IMR-90 (cell line): ENCODE data around the gene ZNF273. TPM values are rescaled to one million over a fixed set of nuclear protein-coding genes. Genes with fewer than 3 reads are reported as not detected.

ENCODE experiments used
- ATAC-seq: fragments of 200-7000 bp; cut with Tn5 transposase; 2 replicates; pipeline ENCODE4 v1.9.1; 2020; ENCODE audit warnings: low read depth, mild to moderate bottlenecking, moderate library complexity
- BruUV-seq: library from RNA; stranded (reverse); fragments of 400-500 nt; replicated peaks from 2 replicates; lab custom pipeline; 2021; lab: Mats Ljungman, UMichigan
- CTCF ChIA-PET: fragments of 300-600 bp; formaldehyde crosslinking; extraction: SDS; loops from one replicate; lab custom pipeline; 2021; ENCODE audit warnings: antibody characterized with exemption; lab: Yijun Ruan, JAX
- POLR2A ChIA-PET: fragments of 300-600 bp; sonication (Branson Sonifier 250); formaldehyde crosslinking; loops from one replicate; lab custom pipeline; 2022; ENCODE audit warnings: antibody characterized with exemption; ENCODE audit not compliant: unreplicated experiment; lab: Charles Lee
- DNase-seq: peaks from one replicate; pipeline ENCODE4 v3.0.0; 2013
- H2AFZ ChIP-seq: replicated peaks from 2 replicates; pipeline ENCODE3; 2013; ENCODE audit warnings: low read length, mild to moderate bottlenecking; ENCODE audit not compliant: poor library complexity
- H2AK5ac ChIP-seq: 2 replicates; pipeline ENCODE4 v1.6.1; 2013; ENCODE audit warnings: low read depth, low read length, inconsistent platforms
- H2AK9ac ChIP-seq: replicated peaks from 2 replicates; pipeline ENCODE3; 2013; ENCODE audit warnings: mild to moderate bottlenecking, low read depth, low read length, moderate library complexity; ENCODE audit not compliant: poor library complexity
- H2BK120ac ChIP-seq: 2 replicates; pipeline ENCODE4 v1.6.1; 2013; ENCODE audit warnings: low read depth, low read length, inconsistent platforms
- H2BK15ac ChIP-seq: 3 replicates; pipeline ENCODE4 v1.6.1; 2013; ENCODE audit warnings: low read depth, low read length, inconsistent platforms
- H2BK20ac ChIP-seq: 2 replicates; pipeline ENCODE4 v1.6.1; 2013; ENCODE audit warnings: low read depth, mild to moderate bottlenecking, inconsistent platforms, low read length, moderate library complexity
- H2BK5ac ChIP-seq: 2 replicates; pipeline ENCODE4 v1.6.1; 2013; ENCODE audit warnings: mild to moderate bottlenecking, low read depth, low read length, inconsistent platforms; ENCODE audit not compliant: poor library complexity, severe bottlenecking
- H3K14ac ChIP-seq: replicated peaks from 2 replicates; pipeline ENCODE4 v1.6.1; 2013; ENCODE audit warnings: low read depth, low read length, inconsistent platforms
- H3K18ac ChIP-seq: 2 replicates; pipeline ENCODE4 v1.6.1; 2013; ENCODE audit warnings: low read depth, low read length, control low read depth
- H3K23ac ChIP-seq: 2 replicates; pipeline ENCODE4 v1.6.1; 2013; ENCODE audit warnings: low read depth, low read length, inconsistent platforms
- H3K27ac ChIP-seq: 2 replicates; pipeline ENCODE4 v1.5.1; 2013; ENCODE audit warnings: mild to moderate bottlenecking, control low read depth, low read length; ENCODE audit not compliant: insufficient read depth
- H3K27me3 ChIP-seq: 2 replicates; pipeline ENCODE4 v1.6.1; 2013; ENCODE audit warnings: low read length; ENCODE audit not compliant: control insufficient read depth, insufficient read depth
- H3K36me3 ChIP-seq: 2 replicates; pipeline ENCODE4 v1.6.1; 2013; ENCODE audit warnings: low read length, mixed read lengths; ENCODE audit not compliant: control insufficient read depth, insufficient read depth
- H3K4ac ChIP-seq: 2 replicates; pipeline ENCODE4 v1.6.1; 2013; ENCODE audit warnings: low read depth, low read length, inconsistent platforms
- H3K4me1 ChIP-seq: 2 replicates; pipeline ENCODE4 v1.6.1; 2013; ENCODE audit warnings: low read length, mixed read lengths; ENCODE audit not compliant: control insufficient read depth, insufficient read depth
- H3K4me2 ChIP-seq: 2 replicates; pipeline ENCODE4 v1.6.1; 2013; ENCODE audit warnings: low read depth, mild to moderate bottlenecking, control low read depth, low read length, moderate library complexity
- H3K4me3 ChIP-seq: 2 replicates; pipeline ENCODE4 v1.5.1; 2013; ENCODE audit warnings: low read depth, mild to moderate bottlenecking, control low read depth, low read length, moderate library complexity; ENCODE audit not compliant: insufficient read depth
- H3K56ac ChIP-seq: 2 replicates; pipeline ENCODE4 v1.6.1; 2013; ENCODE audit warnings: low read length, inconsistent platforms; ENCODE audit not compliant: insufficient read depth; ENCODE audit errors: extremely low read depth
- H3K79me1 ChIP-seq, 2 experiments: 2 replicates each; pipeline ENCODE4 v1.6.1; 2013; ENCODE audit warnings: low read length in 2 of 2, inconsistent platforms in 1 of 2, low read depth in 1 of 2
- H3K9ac ChIP-seq: 2 replicates; pipeline ENCODE4 v1.6.1; 2013; ENCODE audit warnings: low read depth, low read length, control low read depth
- H3K9me1 ChIP-seq: 2 replicates; pipeline ENCODE4 v1.6.1; 2013; ENCODE audit warnings: low read length, inconsistent platforms; ENCODE audit not compliant: insufficient read depth
- H3K9me3 ChIP-seq: 2 replicates; pipeline ENCODE4 v1.6.1; 2013; ENCODE audit warnings: low read length; ENCODE audit not compliant: control insufficient read depth, insufficient read depth
- H4K20me1 ChIP-seq: 2 replicates; pipeline ENCODE4 v1.6.1; 2013; ENCODE audit warnings: low read length, inconsistent platforms; ENCODE audit not compliant: insufficient read depth
- H4K5ac ChIP-seq: 2 replicates; pipeline ENCODE4 v1.6.1; 2013; ENCODE audit warnings: mild to moderate bottlenecking, low read depth, low read length, control low read depth
- H4K8ac ChIP-seq, 2 experiments: 2 replicates each; pipeline ENCODE4 v1.6.1; 2013; ENCODE audit warnings: low read depth in 2 of 2, low read length in 2 of 2, control low read depth in 1 of 2, inconsistent platforms in 1 of 2
- H4K91ac ChIP-seq: 2 replicates; pipeline ENCODE4 v1.6.1; 2013; ENCODE audit warnings: low read depth, low read length, inconsistent platforms; ENCODE audit not compliant: insufficient read depth
- BHLHE40 ChIP-seq: fragments of 150-350 bp; IDR thresholded peaks from 2 replicates; pipeline ENCODE4 v1.6.1; 2016; ENCODE audit warnings: mild to moderate bottlenecking, low read depth, low read length
- CEBPB ChIP-seq: IDR thresholded peaks from 2 replicates; pipeline ENCODE4 v1.6.1; 2012; ENCODE audit warnings: low read depth, low read length, improper control_type of control experiment
- ELK1 ChIP-seq: fragments of 150-350 bp; IDR thresholded peaks from 2 replicates; pipeline ENCODE4 v1.6.1; 2016; ENCODE audit warnings: low read depth, mild to moderate bottlenecking, low read length, moderate library complexity, borderline replicate concordance
- NFE2L2 ChIP-seq: fragments of 150-350 bp; IDR thresholded peaks from 2 replicates; pipeline ENCODE4 v1.6.1; 2016; ENCODE audit warnings: low read depth, mild to moderate bottlenecking, low read length
- POLR2A ChIP-seq: IDR thresholded peaks from 2 replicates; pipeline ENCODE4 v1.6.1; 2012; ENCODE audit warnings: mild to moderate bottlenecking, low read depth, low read length
- WGBS, 2 experiments: methylation state at CpG; one replicate each; pipeline versions ENCODE4 v1.1.5 to v1.1.7; 2013; ENCODE audit warnings: missing lambda C conversion rate in 2 of 2; ENCODE audit not compliant: insufficient read length in 1 of 2; ENCODE audit errors: extremely low coverage in 2 of 2; 5-methylcytosine and 5-hydroxymethylcytosine counted together
- dilution Hi-C: fragments of 300-500 bp; cut with HindIII; formaldehyde crosslinking; loops from one replicate; pipeline ENCODE4 v1.14.3; 2018; ENCODE audit warnings: low sequenced_read_pairs; ENCODE audit not compliant: unreplicated experiment
- in situ Hi-C: fragments of 300-500 bp; cut with MboI; formaldehyde crosslinking; loops from 3 replicates; pipeline ENCODE4 v1.14.3; 2019; ENCODE audit warnings: low sequenced_read_pairs, inconsistent platforms, mixed read lengths
- intact Hi-C: fragments of 100-400 bp; cut with micrococcal nuclease; formaldehyde crosslinking; loops from 2 replicates; pipeline ENCODE4 v1.10.0; 2022
- polyA plus RNA-seq, 3 experiments: library from polyadenylated mRNA; depleted of rRNA; stranded (reverse); fragments of >200 nt; gene quantifications; 2 replicates each; pipeline ENCODE4 v1.2.3, GENCODE V29; 2012; ENCODE audit warnings: low replicate concordance in 1 of 3
- total RNA-seq: library from RNA; depleted of rRNA; stranded (reverse); fragments of >200 nt; gene quantifications from 2 replicates; pipeline ENCODE4 v1.2.3, GENCODE V29; 2012

The ZNF273 gene
- total and polyA plus RNA-seq, 2 of the 4 experiments (the other 2 are of a cell fraction) = 1.5 to 2.7 TPM

- intact Hi-C loops = no loop called here
- Histone ChIP-seq H2AFZ (no peak overlapping the region), H3K14ac (no peak overlapping the region), H2BK120ac (no peak overlapping the region), H4K20me1 (no peaks in the 10 kb centered on the region), H2BK15ac (no peak overlapping the region), H3K9me3 (peaks cover 13% of the 10 kb centered on the region; the same call in 1 of the 2 replicates), H3K23ac (no peak overlapping the region), H3K4me3 (no peak overlapping the region), H4K5ac (no peak overlapping the region), H3K18ac (no peak overlapping the region), H3K56ac (no peak overlapping the region), H3K36me3 (no peaks in the 10 kb centered on the region), H4K91ac (no peak overlapping the region), H3K4ac (no peak overlapping the region), H2AK9ac (no peak overlapping the region), H2AK5ac (no peak overlapping the region), H2BK20ac (no peak overlapping the region), H3K9ac (no peak overlapping the region), H4K8ac (no peak overlapping the region), H3K79me1 (no peaks in the 10 kb centered on the region), H3K4me1 (no peaks in the 10 kb centered on the region), H3K4me2 (no peak overlapping the region), H2BK5ac (no peak overlapping the region), H3K27me3 (no peaks in the 10 kb centered on the region), H3K9me1 (no peaks in the 10 kb centered on the region), H3K27ac (no peak overlapping the region)
- ChIA-PET CTCF (no interaction called here), POLR2A (no interaction called here)
- in situ Hi-C loops = no loop called here
- ATAC-seq (no peak), DNase-seq (no peak)
- no TSS peak for BruUV-seq
- dilution Hi-C loops = no loop called here
- TF ChIP-seq BHLHE40 (no peak), CEBPB (no peak), ELK1 (no peak), NFE2L2 (no peak), POLR2A (no peak)
- WGBS, 2 experiments = 69% methylated on average over 3 of the region's 23 CpGs; no CpG with 5 or more reads in 1 of the 2 experiments
Observed at GRCh38 chr7:64874562-64875250, 28.4 kb upstream of the ZNF273 start.
